Osteocyte (in vitro differentiated cells): ENCODE data around the gene PPWD1. TPM values are rescaled to one million over a fixed set of nuclear protein-coding genes. Genes with fewer than 3 reads are reported as not detected.

Experiments used
- DNase-seq: peaks from one replicate; pipeline ENCODE4 v3.0.0; 2021; ENCODE audit warnings: mixed read lengths; ENCODE audit not compliant: unreplicated experiment; ENCODE audit errors: extremely low spot score
- H3K27ac Mint-ChIP-seq: one replicate; pipeline ENCODE4 v1.8.0; 2021; ENCODE audit warnings: mild to moderate bottlenecking, mixed read lengths; ENCODE audit not compliant: unreplicated experiment
- H3K27me3 Mint-ChIP-seq: one replicate; pipeline ENCODE4 v1.8.0; 2021; ENCODE audit warnings: mixed read lengths; ENCODE audit not compliant: unreplicated experiment
- H3K36me3 Mint-ChIP-seq: one replicate; pipeline ENCODE4 v1.8.0; 2021; ENCODE audit warnings: mixed read lengths; ENCODE audit not compliant: unreplicated experiment
- H3K4me1 Mint-ChIP-seq: one replicate; pipeline ENCODE4 v1.8.0; 2021; ENCODE audit warnings: mixed read lengths; ENCODE audit not compliant: unreplicated experiment
- H3K4me3 Mint-ChIP-seq: one replicate; pipeline ENCODE4 v1.8.0; 2021; ENCODE audit warnings: mild to moderate bottlenecking, moderate library complexity, mixed read lengths; ENCODE audit not compliant: unreplicated experiment
- H3K9me3 Mint-ChIP-seq: one replicate; pipeline ENCODE4 v1.8.0; 2021; ENCODE audit warnings: mixed read lengths; ENCODE audit not compliant: unreplicated experiment
- total RNA-seq: library from RNA; stranded (reverse); gene quantifications from 2 replicates; pipeline ENCODE4 v1.2.1, GENCODE V29; 2021
- TF ChIP-seq, protein P1 (sequence below): fragments of 200-600 bp; sonication (generic); IDR thresholded peaks from 2 replicates; pipeline ENCODE4 v1.5.0; 2021; ENCODE audit warnings: antibody characterized with exemption, mild to moderate bottlenecking, moderate library complexity

Gene PPWD1
- total RNA-seq, 1 donor from 2014 or later, result 33.2 TPM

- H3K9me3 Mint-ChIP-seq, result no peaks in the 10 kb centered on the region
These were observed 7.8 kb upstream of the PPWD1 start for GRCh38 chr5:65555287-65555686.

GRCh38 chr5:65556181-65556580 is 6.9 kb upstream of the PPWD1 start:
- TF ChIP-seq, protein P1, sequence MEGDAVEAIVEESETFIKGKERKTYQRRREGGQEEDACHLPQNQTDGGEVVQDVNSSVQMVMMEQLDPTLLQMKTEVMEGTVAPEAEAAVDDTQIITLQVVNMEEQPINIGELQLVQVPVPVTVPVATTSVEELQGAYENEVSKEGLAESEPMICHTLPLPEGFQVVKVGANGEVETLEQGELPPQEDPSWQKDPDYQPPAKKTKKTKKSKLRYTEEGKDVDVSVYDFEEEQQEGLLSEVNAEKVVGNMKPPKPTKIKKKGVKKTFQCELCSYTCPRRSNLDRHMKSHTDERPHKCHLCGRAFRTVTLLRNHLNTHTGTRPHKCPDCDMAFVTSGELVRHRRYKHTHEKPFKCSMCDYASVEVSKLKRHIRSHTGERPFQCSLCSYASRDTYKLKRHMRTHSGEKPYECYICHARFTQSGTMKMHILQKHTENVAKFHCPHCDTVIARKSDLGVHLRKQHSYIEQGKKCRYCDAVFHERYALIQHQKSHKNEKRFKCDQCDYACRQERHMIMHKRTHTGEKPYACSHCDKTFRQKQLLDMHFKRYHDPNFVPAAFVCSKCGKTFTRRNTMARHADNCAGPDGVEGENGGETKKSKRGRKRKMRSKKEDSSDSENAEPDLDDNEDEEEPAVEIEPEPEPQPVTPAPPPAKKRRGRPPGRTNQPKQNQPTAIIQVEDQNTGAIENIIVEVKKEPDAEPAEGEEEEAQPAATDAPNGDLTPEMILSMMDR, result no peak
- no peak overlapping the region for H3K27ac Mint-ChIP-seq
- H3K27me3 Mint-ChIP-seq, result no peaks in the 10 kb centered on the region
- no peaks in the 10 kb centered on the region for H3K36me3 Mint-ChIP-seq
- peaks cover 2% of the 10 kb centered on the region for H3K4me1 Mint-ChIP-seq
- DNase-seq, result no peak
- H3K9me3 Mint-ChIP-seq, result no peaks in the 10 kb centered on the region
- H3K4me3 Mint-ChIP-seq, result no peak overlapping the region

More at GRCh38 chr5:65555287-65555686, 7.8 kb upstream of the PPWD1 start:
- Mint-ChIP-seq H3K4me3 (no peak overlapping the region), H3K27me3 (no peaks in the 10 kb centered on the region), H3K36me3 (peaks cover under 1% of the 10 kb centered on the region), H3K27ac (no peak overlapping the region), H3K4me1 (no peaks in the 10 kb centered on the region)
- TF ChIP-seq, protein P1, result no peak
- no peak for DNase-seq

GRCh38 chr5:65556718-65557117 is 6.4 kb upstream of the PPWD1 start:
- Mint-ChIP-seq H3K27me3 (no peaks in the 10 kb centered on the region), H3K4me3 (no peak overlapping the region), H3K27ac (no peak overlapping the region), H3K36me3 (no peaks in the 10 kb centered on the region), H3K9me3 (no peaks in the 10 kb centered on the region), H3K4me1 (peaks cover 6% of the 10 kb centered on the region)
- no peak for DNase-seq
- TF ChIP-seq, protein P1, result no peak

- Mint-ChIP-seq H3K4me1 (peaks cover 36% of the 10 kb centered on the region), H3K27ac (peak overlapping the region; percentile 99), H3K27me3 (no peaks in the 10 kb centered on the region), H3K9me3 (no peaks in the 10 kb centered on the region), H3K4me3 (peak overlapping the region; percentile 97), H3K36me3 (peaks cover 9% of the 10 kb centered on the region)
- TF ChIP-seq, protein P1, result no peak
- no peak for DNase-seq
These were observed 681 bp downstream of the PPWD1 start for GRCh38 chr5:65563777-65564176.

DNA sequence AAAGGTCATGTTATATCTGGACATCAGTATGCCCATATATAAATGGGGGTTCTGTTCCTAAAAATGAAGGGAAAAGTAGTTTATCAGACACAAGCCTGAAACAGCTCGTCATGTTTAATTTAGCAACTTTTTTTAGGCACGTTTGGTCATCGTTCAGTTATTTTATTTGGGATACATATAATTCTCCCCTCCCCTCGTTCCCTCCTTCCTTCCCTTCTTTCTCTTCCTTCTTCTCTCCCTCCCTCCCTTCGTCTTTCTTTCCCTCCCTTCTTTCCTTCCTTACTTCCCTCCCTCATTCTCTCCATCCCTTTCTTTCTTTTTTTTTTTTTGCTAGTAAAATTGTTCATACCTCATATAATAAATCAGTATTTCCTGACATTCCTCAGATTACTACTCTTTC is 3.4 kb downstream of the PPWD1 start:
- DNase-seq, result no peak
- Mint-ChIP-seq H3K9me3 (no peaks in the 10 kb centered on the region), H3K27me3 (no peaks in the 10 kb centered on the region), H3K4me1 (peaks cover 32% of the 10 kb centered on the region), H3K27ac (peak overlapping the region; percentile 36), H3K36me3 (peaks cover 12% of the 10 kb centered on the region), H3K4me3 (no peak overlapping the region)
- TF ChIP-seq, protein P1, result no peak
